MM.1S (cell line): ENCODE results near the gene GRK2.

ENCODE experiments used
- DNase-seq: peaks from one replicate; pipeline ENCODE4 v3.0.0-alpha.2; 2015
- H2AFZ ChIP-seq: fragments of 300-600 bp; sonication (generic); 2 replicates; pipeline ENCODE4 v1.6.0; 2016; ENCODE audit warnings: antibody characterized with exemption, low read length
- H3F3A ChIP-seq: fragments of 300-600 bp; sonication (generic); 2 replicates; pipeline ENCODE4 v1.6.1; 2016; ENCODE audit warnings: mild to moderate bottlenecking, antibody characterized with exemption, low read length, moderate library complexity, mixed read lengths; ENCODE audit not compliant: insufficient read depth
- H3K27ac ChIP-seq: fragments of 300-600 bp; sonication (generic); 2 replicates; pipeline ENCODE4 v1.5.1; 2016; ENCODE audit warnings: mild to moderate bottlenecking, low read length
- H3K27me3 ChIP-seq: fragments of 300-600 bp; sonication (generic); replicated peaks from 2 replicates; pipeline ENCODE4 v1.6.0; 2016; ENCODE audit warnings: low read length; ENCODE audit not compliant: insufficient read depth
- H3K36me3 ChIP-seq: fragments of 300-600 bp; sonication (generic); replicated peaks from 2 replicates; pipeline ENCODE4 v1.6.1; 2016; ENCODE audit warnings: mild to moderate bottlenecking, low read length, mixed read lengths; ENCODE audit not compliant: insufficient read depth
- H3K4me1 ChIP-seq: fragments of 300-600 bp; sonication (generic); 2 replicates; pipeline ENCODE4 v1.6.1; 2016; ENCODE audit warnings: low read length, mixed read lengths
- H3K4me2 ChIP-seq: fragments of 300-600 bp; sonication (generic); 2 replicates; pipeline ENCODE4 v1.6.0; 2016; ENCODE audit warnings: low read depth, low read length
- H3K4me3 ChIP-seq: fragments of 300-600 bp; sonication (generic); 2 replicates; pipeline ENCODE4 v1.5.1; 2016; ENCODE audit warnings: low read length, mixed read lengths
- H3K79me2 ChIP-seq: fragments of 300-600 bp; sonication (generic); 2 replicates; pipeline ENCODE4 v1.6.1; 2016; ENCODE audit warnings: mixed run types, low read length, mixed read lengths
- H3K9ac ChIP-seq: fragments of 300-600 bp; sonication (generic); 2 replicates; pipeline ENCODE4 v1.6.1; 2016; ENCODE audit warnings: low read length, mixed read lengths
- H3K9me2 ChIP-seq: fragments of 300-600 bp; sonication (generic); replicated peaks from 2 replicates; pipeline ENCODE4 v1.6.1; 2016; ENCODE audit warnings: mild to moderate bottlenecking, low read length, mixed read lengths; ENCODE audit not compliant: insufficient read depth
- H3K9me3 ChIP-seq: fragments of 300-600 bp; sonication (generic); replicated peaks from 2 replicates; pipeline ENCODE4 v1.6.1; 2016; ENCODE audit warnings: mild to moderate bottlenecking, low read length, mixed read lengths; ENCODE audit not compliant: insufficient read depth
- H4K20me1 ChIP-seq: fragments of 300-600 bp; sonication (generic); 2 replicates; pipeline ENCODE4 v1.6.1; 2016; ENCODE audit warnings: mild to moderate bottlenecking, low read length, moderate library complexity, mixed read lengths; ENCODE audit not compliant: insufficient read depth
- EZH2 ChIP-seq: fragments of 300-600 bp; sonication (generic); optimal IDR thresholded peaks from 2 replicates; pipeline ENCODE3; 2017; ENCODE audit warnings: low read depth, mild to moderate bottlenecking, antibody characterized with exemption, low read length, mixed read lengths
- EZH2phosphoT487 ChIP-seq: fragments of 300-600 bp; sonication (generic); IDR thresholded peaks from 2 replicates; pipeline ENCODE4 v1.6.1; 2018; ENCODE audit warnings: antibody characterized with exemption, low read length
- TF ChIP-seq, protein P1 (sequence below): fragments of 300-600 bp; sonication (generic); IDR thresholded peaks from 2 replicates; pipeline ENCODE4 v1.5.1; 2016; ENCODE audit warnings: antibody characterized with exemption, low read length, mixed read lengths

The GRK2 gene

GRCh38 chr11:67299471-67300191 is 33.4 kb downstream of the GRK2 start:
- no peaks in the 10 kb centered on the region for H3F3A ChIP-seq
- TF ChIP-seq EZH2: no peak
- TF ChIP-seq, protein P1, sequence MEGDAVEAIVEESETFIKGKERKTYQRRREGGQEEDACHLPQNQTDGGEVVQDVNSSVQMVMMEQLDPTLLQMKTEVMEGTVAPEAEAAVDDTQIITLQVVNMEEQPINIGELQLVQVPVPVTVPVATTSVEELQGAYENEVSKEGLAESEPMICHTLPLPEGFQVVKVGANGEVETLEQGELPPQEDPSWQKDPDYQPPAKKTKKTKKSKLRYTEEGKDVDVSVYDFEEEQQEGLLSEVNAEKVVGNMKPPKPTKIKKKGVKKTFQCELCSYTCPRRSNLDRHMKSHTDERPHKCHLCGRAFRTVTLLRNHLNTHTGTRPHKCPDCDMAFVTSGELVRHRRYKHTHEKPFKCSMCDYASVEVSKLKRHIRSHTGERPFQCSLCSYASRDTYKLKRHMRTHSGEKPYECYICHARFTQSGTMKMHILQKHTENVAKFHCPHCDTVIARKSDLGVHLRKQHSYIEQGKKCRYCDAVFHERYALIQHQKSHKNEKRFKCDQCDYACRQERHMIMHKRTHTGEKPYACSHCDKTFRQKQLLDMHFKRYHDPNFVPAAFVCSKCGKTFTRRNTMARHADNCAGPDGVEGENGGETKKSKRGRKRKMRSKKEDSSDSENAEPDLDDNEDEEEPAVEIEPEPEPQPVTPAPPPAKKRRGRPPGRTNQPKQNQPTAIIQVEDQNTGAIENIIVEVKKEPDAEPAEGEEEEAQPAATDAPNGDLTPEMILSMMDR: no peak
- H3K4me2 ChIP-seq: no peak overlapping the region
- no peaks in the 10 kb centered on the region for H3K9me2 ChIP-seq
- no peaks in the 10 kb centered on the region for H3K79me2 ChIP-seq
- DNase-seq: no peak
- no peak overlapping the region for H3K9ac ChIP-seq
- no peak overlapping the region for H2AFZ ChIP-seq
- H3K36me3 ChIP-seq: peaks cover 5% of the 10 kb centered on the region; the same call in 1 of the 2 replicates
- no peaks in the 10 kb centered on the region for H3K4me1 ChIP-seq
- no peak overlapping the region for H3K4me3 ChIP-seq
- H3K27me3 ChIP-seq: no peaks in the 10 kb centered on the region
- no peak overlapping the region for H3K27ac ChIP-seq
- H4K20me1 ChIP-seq: no peaks in the 10 kb centered on the region
- no peaks in the 10 kb centered on the region for H3K9me3 ChIP-seq

GRCh38 chr11:67300256-67300755 is 34.0 kb downstream of the GRK2 start:
- Histone ChIP-seq H2AFZ (no peak overlapping the region), H3K4me2 (no peak overlapping the region), H3F3A (no peaks in the 10 kb centered on the region), H3K27ac (no peak overlapping the region), H3K27me3 (no peaks in the 10 kb centered on the region), H3K36me3 (peaks cover 5% of the 10 kb centered on the region; the same call in 1 of the 2 replicates), H3K9me2 (no peaks in the 10 kb centered on the region), H4K20me1 (no peaks in the 10 kb centered on the region), H3K4me1 (no peaks in the 10 kb centered on the region), H3K4me3 (no peak overlapping the region), H3K9ac (no peak overlapping the region), H3K9me3 (no peaks in the 10 kb centered on the region), H3K79me2 (no peaks in the 10 kb centered on the region)
- TF ChIP-seq, protein P1: no peak
- no peak for TF ChIP-seq EZH2
- TF ChIP-seq EZH2phosphoT487: no peak
- DNase-seq: no peak

- DNase-seq: no peak
- no peaks in the 10 kb centered on the region for H3F3A ChIP-seq
- no peaks in the 10 kb centered on the region for H3K27me3 ChIP-seq
- no peak overlapping the region for H3K4me2 ChIP-seq
- TF ChIP-seq EZH2 (no peak), EZH2phosphoT487 (no peak)
- TF ChIP-seq, protein P1: no peak
- H3K9me3 ChIP-seq: no peaks in the 10 kb centered on the region
- H3K27ac ChIP-seq: no peak overlapping the region
- H3K4me1 ChIP-seq: no peaks in the 10 kb centered on the region
- H3K9ac ChIP-seq: no peak overlapping the region
- no peak overlapping the region for H3K4me3 ChIP-seq
- H2AFZ ChIP-seq: no peak overlapping the region
- H4K20me1 ChIP-seq: no peaks in the 10 kb centered on the region
- H3K36me3 ChIP-seq: peaks cover 5% of the 10 kb centered on the region; the same call in 1 of the 2 replicates
- H3K9me2 ChIP-seq: no peaks in the 10 kb centered on the region
- H3K79me2 ChIP-seq: no peaks in the 10 kb centered on the region
Observed at GRCh38 chr11:67300756-67301312, 34.6 kb downstream of the GRK2 start.
